Osteocyte (in vitro differentiated cells): ENCODE results near the gene CNTNAP2. TPM values are rescaled to one million over a fixed set of nuclear protein-coding genes. Genes with fewer than 3 reads are reported as not detected.

ENCODE experiments used
- DNase-seq: peaks from one replicate; pipeline ENCODE4 v3.0.0; 2021; ENCODE audit warnings: mixed read lengths; ENCODE audit not compliant: unreplicated experiment; ENCODE audit errors: extremely low spot score
- H3K27ac Mint-ChIP-seq: one replicate; pipeline ENCODE4 v1.8.0; 2021; ENCODE audit warnings: mild to moderate bottlenecking, mixed read lengths; ENCODE audit not compliant: unreplicated experiment
- H3K27me3 Mint-ChIP-seq: one replicate; pipeline ENCODE4 v1.8.0; 2021; ENCODE audit warnings: mixed read lengths; ENCODE audit not compliant: unreplicated experiment
- H3K36me3 Mint-ChIP-seq: one replicate; pipeline ENCODE4 v1.8.0; 2021; ENCODE audit warnings: mixed read lengths; ENCODE audit not compliant: unreplicated experiment
- H3K4me1 Mint-ChIP-seq: one replicate; pipeline ENCODE4 v1.8.0; 2021; ENCODE audit warnings: mixed read lengths; ENCODE audit not compliant: unreplicated experiment
- H3K4me3 Mint-ChIP-seq: one replicate; pipeline ENCODE4 v1.8.0; 2021; ENCODE audit warnings: mild to moderate bottlenecking, moderate library complexity, mixed read lengths; ENCODE audit not compliant: unreplicated experiment
- H3K9me3 Mint-ChIP-seq: one replicate; pipeline ENCODE4 v1.8.0; 2021; ENCODE audit warnings: mixed read lengths; ENCODE audit not compliant: unreplicated experiment
- total RNA-seq: library from RNA; stranded (reverse); gene quantifications from 2 replicates; pipeline ENCODE4 v1.2.1, GENCODE V29; 2021
- TF ChIP-seq, protein P1 (sequence below): fragments of 200-600 bp; sonication (generic); IDR thresholded peaks from 2 replicates; pipeline ENCODE4 v1.5.0; 2021; ENCODE audit warnings: antibody characterized with exemption, mild to moderate bottlenecking, moderate library complexity

CNTNAP2 gene
- total RNA-seq, 1 donor from 2014 or later: 1.4 TPM

DNA sequence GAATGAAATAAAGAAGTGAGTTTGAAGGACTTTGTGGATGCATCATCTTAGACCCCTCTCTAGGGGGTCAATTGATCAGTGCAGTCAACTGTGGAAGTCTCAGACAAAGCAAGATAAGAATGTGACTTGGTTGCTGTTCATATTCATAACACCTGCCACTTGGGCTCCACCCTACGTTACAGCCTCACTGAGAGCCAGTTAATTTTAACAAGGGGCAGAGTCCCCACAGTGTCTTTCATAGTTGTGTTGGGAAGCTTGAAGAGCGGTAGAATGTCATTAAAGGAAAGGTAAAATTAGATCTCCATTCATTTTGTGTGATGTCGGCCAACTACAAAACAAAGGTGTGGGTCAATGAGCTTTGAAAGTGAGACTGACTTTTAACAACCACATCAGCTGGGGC is 2031.9 kb downstream of the CNTNAP2 start:
- Mint-ChIP-seq H3K27ac (no peak overlapping the region), H3K4me1 (no peaks in the 10 kb centered on the region), H3K4me3 (no peak overlapping the region), H3K27me3 (no peaks in the 10 kb centered on the region), H3K9me3 (peaks cover 8% of the 10 kb centered on the region), H3K36me3 (no peaks in the 10 kb centered on the region)
- DNase-seq: no peak
- TF ChIP-seq, protein P1, sequence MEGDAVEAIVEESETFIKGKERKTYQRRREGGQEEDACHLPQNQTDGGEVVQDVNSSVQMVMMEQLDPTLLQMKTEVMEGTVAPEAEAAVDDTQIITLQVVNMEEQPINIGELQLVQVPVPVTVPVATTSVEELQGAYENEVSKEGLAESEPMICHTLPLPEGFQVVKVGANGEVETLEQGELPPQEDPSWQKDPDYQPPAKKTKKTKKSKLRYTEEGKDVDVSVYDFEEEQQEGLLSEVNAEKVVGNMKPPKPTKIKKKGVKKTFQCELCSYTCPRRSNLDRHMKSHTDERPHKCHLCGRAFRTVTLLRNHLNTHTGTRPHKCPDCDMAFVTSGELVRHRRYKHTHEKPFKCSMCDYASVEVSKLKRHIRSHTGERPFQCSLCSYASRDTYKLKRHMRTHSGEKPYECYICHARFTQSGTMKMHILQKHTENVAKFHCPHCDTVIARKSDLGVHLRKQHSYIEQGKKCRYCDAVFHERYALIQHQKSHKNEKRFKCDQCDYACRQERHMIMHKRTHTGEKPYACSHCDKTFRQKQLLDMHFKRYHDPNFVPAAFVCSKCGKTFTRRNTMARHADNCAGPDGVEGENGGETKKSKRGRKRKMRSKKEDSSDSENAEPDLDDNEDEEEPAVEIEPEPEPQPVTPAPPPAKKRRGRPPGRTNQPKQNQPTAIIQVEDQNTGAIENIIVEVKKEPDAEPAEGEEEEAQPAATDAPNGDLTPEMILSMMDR: no peak

DNA sequence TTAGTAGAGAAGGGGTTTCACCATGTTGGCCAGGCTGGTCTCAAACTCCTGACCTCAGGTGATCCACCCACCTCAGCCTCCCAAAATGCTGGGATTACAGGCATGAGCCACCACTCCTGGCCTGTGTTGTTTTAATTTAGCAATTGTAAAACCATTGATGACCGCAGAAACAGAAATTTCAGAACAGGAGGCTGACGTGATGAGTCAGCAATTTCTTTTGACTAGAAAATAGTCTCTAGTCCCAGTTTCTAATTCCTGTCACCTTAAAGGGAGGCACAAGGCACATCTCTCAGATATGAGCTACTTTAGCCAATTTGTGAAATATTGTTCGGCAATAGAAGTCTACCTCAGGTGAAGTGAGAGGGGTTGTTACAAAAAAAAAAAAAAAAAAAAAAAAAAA is 2033.1 kb downstream of the CNTNAP2 start:
- H3K27me3 Mint-ChIP-seq: no peaks in the 10 kb centered on the region
- no peak overlapping the region for H3K27ac Mint-ChIP-seq
- no peak for DNase-seq
- H3K4me1 Mint-ChIP-seq: no peaks in the 10 kb centered on the region
- H3K4me3 Mint-ChIP-seq: no peak overlapping the region
- no peaks in the 10 kb centered on the region for H3K36me3 Mint-ChIP-seq
- TF ChIP-seq, protein P1: no peak
- peaks cover 8% of the 10 kb centered on the region for H3K9me3 Mint-ChIP-seq

DNA sequence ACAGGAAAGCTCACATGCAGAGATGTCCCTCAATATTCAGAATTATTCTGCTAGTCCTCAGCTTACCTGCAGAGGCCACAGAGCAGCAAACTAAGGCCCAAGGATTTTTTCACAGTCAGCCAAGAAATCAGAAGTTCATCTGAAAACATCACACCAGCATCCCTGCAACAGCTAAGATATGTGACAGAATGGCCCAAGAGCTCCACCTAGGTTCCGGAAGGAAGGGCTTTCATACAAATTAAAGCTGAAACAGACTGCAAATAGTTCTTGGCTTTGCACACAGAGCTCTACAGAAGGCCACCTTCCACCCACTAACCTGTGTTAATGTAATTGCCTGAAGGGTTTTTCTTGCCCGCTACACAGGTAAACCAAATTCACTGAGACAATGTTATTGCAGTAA is 2035.2 kb downstream of the CNTNAP2 start:
- no peaks in the 10 kb centered on the region for H3K36me3 Mint-ChIP-seq
- TF ChIP-seq, protein P1: no peak
- H3K27ac Mint-ChIP-seq: no peak overlapping the region
- peaks cover 4% of the 10 kb centered on the region for H3K4me1 Mint-ChIP-seq
- H3K27me3 Mint-ChIP-seq: no peaks in the 10 kb centered on the region
- DNase-seq: no peak
- H3K9me3 Mint-ChIP-seq: peaks cover 8% of the 10 kb centered on the region
- H3K4me3 Mint-ChIP-seq: no peak overlapping the region

- TF ChIP-seq, protein P1: no peak
Measured at GRCh38 chr7:148153616-148154284, 2037.1 kb downstream of the CNTNAP2 start.

DNA sequence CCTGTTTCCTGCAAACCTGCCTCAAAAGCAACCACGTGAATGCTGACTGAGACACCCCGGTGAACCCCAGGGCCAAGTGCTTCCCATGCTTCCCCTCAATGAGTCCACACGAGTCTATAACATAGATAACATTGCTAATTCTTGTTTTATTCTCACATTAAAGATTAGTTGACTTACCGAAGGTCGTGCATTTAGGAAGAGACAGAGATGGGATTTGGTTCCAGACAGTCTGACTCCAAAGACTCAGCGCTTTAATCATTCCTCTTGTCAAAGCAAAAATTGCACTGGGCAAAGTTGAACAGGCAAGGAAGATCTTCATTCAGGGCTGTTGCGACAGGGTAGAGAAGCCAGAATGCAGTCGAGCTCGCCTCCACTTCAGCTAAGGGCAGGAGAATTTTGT is 2038.4 kb downstream of the CNTNAP2 start:
- Mint-ChIP-seq H3K4me3 (no peak overlapping the region), H3K27ac (no peak overlapping the region)

More at GRCh38 chr7:148153616-148154284, 2037.1 kb downstream of the CNTNAP2 start:
- DNase-seq: no peak
- no peak overlapping the region for H3K27ac Mint-ChIP-seq
- H3K9me3 Mint-ChIP-seq: peaks cover 8% of the 10 kb centered on the region
- H3K4me1 Mint-ChIP-seq: peaks cover 4% of the 10 kb centered on the region
- no peaks in the 10 kb centered on the region for H3K27me3 Mint-ChIP-seq
- H3K4me3 Mint-ChIP-seq: no peak overlapping the region
- no peaks in the 10 kb centered on the region for H3K36me3 Mint-ChIP-seq

More for the DNA sequence above, 2038.4 kb downstream of the CNTNAP2 start:
- TF ChIP-seq, protein P1: no peak
- Mint-ChIP-seq H3K36me3 (no peaks in the 10 kb centered on the region), H3K27me3 (no peaks in the 10 kb centered on the region), H3K4me1 (peaks cover 4% of the 10 kb centered on the region), H3K9me3 (peaks cover 4% of the 10 kb centered on the region)
- DNase-seq: no peak
